WTC11 (cell line): Measurements from ENCODE around the gene MAMLD1. TPM values are rescaled to one million over a fixed set of nuclear protein-coding genes. Genes with fewer than 3 reads are reported as not detected.

ENCODE experiments used
- ATAC-seq: fragments of 200-7000 bp; cut with Tn5 transposase; 2 replicates; pipeline ENCODE4 v1.10.0; 2021; ENCODE audit warnings: mild to moderate bottlenecking, moderate library complexity
- CTCF ChIA-PET: fragments of 300-600 bp; sonication (Branson Sonifier 250); formaldehyde crosslinking; loops from one replicate; lab custom pipeline; 2021; ENCODE audit warnings: antibody characterized with exemption; lab: Charles Lee
- POLR2A ChIA-PET: fragments of 350-600 bp; sonication (Branson Sonifier 250); formaldehyde crosslinking; loops from one replicate; lab custom pipeline; 2021; ENCODE audit warnings: antibody characterized with exemption; lab: Charles Lee
- DNase-seq: peaks from one replicate; pipeline ENCODE4 v3.0.0; 2021; ENCODE audit warnings: low spot score
- H3K27ac Mint-ChIP-seq: 2 replicates; pipeline ENCODE4 v1.8.0; 2021; ENCODE audit warnings: mixed read lengths
- H3K27me3 Mint-ChIP-seq: 2 replicates; pipeline ENCODE4 v1.8.0; 2021; ENCODE audit warnings: low read depth, mild to moderate bottlenecking, moderate library complexity, mixed read lengths
- H3K36me3 Mint-ChIP-seq: 2 replicates; pipeline ENCODE4 v1.8.0; 2021; ENCODE audit warnings: mixed read lengths
- H3K4me1 Mint-ChIP-seq: 2 replicates; pipeline ENCODE4 v1.8.0; 2022; ENCODE audit warnings: mixed read lengths
- H3K4me3 Mint-ChIP-seq: 2 replicates; pipeline ENCODE4 v1.8.0; 2021; ENCODE audit warnings: mild to moderate bottlenecking, moderate library complexity, mixed read lengths
- H3K9me3 Mint-ChIP-seq: 2 replicates; pipeline ENCODE4 v1.8.0; 2021; ENCODE audit warnings: mixed read lengths
- CBFB ChIP-seq: sonication (generic); formaldehyde crosslinking; IDR thresholded peaks from 2 replicates; pipeline ENCODE4 v1.8.1; 2022; ENCODE audit warnings: mild to moderate bottlenecking, low read depth, missing genetic modification reagents
- CREM ChIP-seq: sonication (generic); formaldehyde crosslinking; IDR thresholded peaks from 2 replicates; pipeline ENCODE4 v1.8.1; 2022; ENCODE audit warnings: mild to moderate bottlenecking, missing genetic modification reagents, moderate library complexity
- MXD4 ChIP-seq: fragments of 250-450 bp; sonication (Bioruptor Pico); IDR thresholded peaks from 2 replicates; pipeline ENCODE4 v1.8.0; 2021; ENCODE audit warnings: mild to moderate bottlenecking, moderate library complexity, borderline replicate concordance
- NFYB ChIP-seq: sonication (generic); formaldehyde crosslinking; conservative IDR thresholded peaks from 2 replicates; pipeline ENCODE4 v1.8.0; 2022; ENCODE audit warnings: low read depth, missing genetic modification reagents
- OVOL2 ChIP-seq: fragments of 250-450 bp; sonication (Bioruptor Pico); IDR thresholded peaks from 2 replicates; pipeline ENCODE4 v1.9.0; 2021; ENCODE audit warnings: mild to moderate bottlenecking, borderline replicate concordance
- SMAD4 ChIP-seq: sonication (generic); formaldehyde crosslinking; IDR thresholded peaks from 2 replicates; pipeline ENCODE4 v1.8.0; 2022; ENCODE audit warnings: mild to moderate bottlenecking, missing genetic modification reagents
- TEAD1 ChIP-seq: sonication (generic); formaldehyde crosslinking; IDR thresholded peaks from 2 replicates; pipeline ENCODE4 v1.8.0; 2022; ENCODE audit warnings: mild to moderate bottlenecking, missing genetic modification reagents
- ZNF219 ChIP-seq: sonication (generic); formaldehyde crosslinking; IDR thresholded peaks from 2 replicates; pipeline ENCODE4 v1.8.0; 2023; ENCODE audit warnings: missing genetic modification reagents, mild to moderate bottlenecking, borderline replicate concordance
- ZNF232 ChIP-seq: sonication (generic); formaldehyde crosslinking; IDR thresholded peaks from 2 replicates; pipeline ENCODE4 v1.8.0; 2022; ENCODE audit warnings: mild to moderate bottlenecking, missing genetic modification reagents
- ZNF317 ChIP-seq: sonication (generic); formaldehyde crosslinking; IDR thresholded peaks from 2 replicates; pipeline ENCODE4 v1.8.1; 2023; ENCODE audit warnings: low read depth, mild to moderate bottlenecking, moderate library complexity, missing genetic modification reagents, borderline replicate concordance
- ZNF416 ChIP-seq: fragments of 250-450 bp; sonication (Bioruptor Pico); IDR thresholded peaks from 2 replicates; pipeline ENCODE4 v1.9.0; 2021; ENCODE audit warnings: mild to moderate bottlenecking, inconsistent platforms
- total RNA-seq: library from RNA; stranded (reverse); gene quantifications from 3 replicates; pipeline ENCODE4 v1.2.3, GENCODE V29; 2021
- TF ChIP-seq, protein P1 (sequence below): sonication (generic); formaldehyde crosslinking; IDR thresholded peaks from 2 replicates; pipeline ENCODE4 v1.8.1; 2022; ENCODE audit warnings: mild to moderate bottlenecking, moderate library complexity, missing genetic modification reagents
- TF ChIP-seq, protein P2 (sequence below): sonication (generic); formaldehyde crosslinking; IDR thresholded peaks from 2 replicates; pipeline ENCODE4 v1.8.0; 2022; ENCODE audit warnings: mild to moderate bottlenecking, missing genetic modification reagents
- TF ChIP-seq, protein P3 (sequence below): fragments of 250-450 bp; sonication (Bioruptor Pico); IDR thresholded peaks from 2 replicates; pipeline ENCODE4 v1.8.0; 2021; ENCODE audit warnings: mild to moderate bottlenecking
- TF ChIP-seq, protein P4 (sequence below): sonication (generic); formaldehyde crosslinking; IDR thresholded peaks from 2 replicates; pipeline ENCODE4 v1.8.0; 2022; ENCODE audit warnings: missing genetic modification reagents

The MAMLD1 gene
- total RNA-seq, 1 experiment from 2014 or later, result 0.35 TPM

DNA sequence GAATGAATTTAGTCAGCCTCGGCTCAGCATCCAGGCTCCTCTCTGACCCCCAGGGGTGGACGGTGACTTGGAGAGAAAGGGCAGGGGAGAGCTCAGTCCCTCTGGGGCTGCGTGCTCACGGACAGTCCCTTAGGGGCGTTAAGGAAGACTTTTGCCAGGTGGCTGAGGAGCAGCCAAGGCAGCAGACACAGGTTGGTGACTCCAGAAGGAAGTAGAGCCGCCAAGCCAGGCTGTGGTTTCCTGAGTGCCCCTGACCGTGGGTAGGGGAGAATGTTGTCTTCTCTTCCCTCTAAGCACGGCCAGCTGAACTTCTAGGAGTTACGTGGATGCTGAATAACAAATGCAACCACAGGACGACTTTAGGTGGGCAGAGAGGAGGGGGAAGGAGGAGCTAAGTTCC, 114.3 kb downstream of the MAMLD1 start (continued):
- TF ChIP-seq TEAD1 (CRISPR knock-in tag), result no peak
- TF ChIP-seq, all 79 proteins: peak for 0

DNA sequence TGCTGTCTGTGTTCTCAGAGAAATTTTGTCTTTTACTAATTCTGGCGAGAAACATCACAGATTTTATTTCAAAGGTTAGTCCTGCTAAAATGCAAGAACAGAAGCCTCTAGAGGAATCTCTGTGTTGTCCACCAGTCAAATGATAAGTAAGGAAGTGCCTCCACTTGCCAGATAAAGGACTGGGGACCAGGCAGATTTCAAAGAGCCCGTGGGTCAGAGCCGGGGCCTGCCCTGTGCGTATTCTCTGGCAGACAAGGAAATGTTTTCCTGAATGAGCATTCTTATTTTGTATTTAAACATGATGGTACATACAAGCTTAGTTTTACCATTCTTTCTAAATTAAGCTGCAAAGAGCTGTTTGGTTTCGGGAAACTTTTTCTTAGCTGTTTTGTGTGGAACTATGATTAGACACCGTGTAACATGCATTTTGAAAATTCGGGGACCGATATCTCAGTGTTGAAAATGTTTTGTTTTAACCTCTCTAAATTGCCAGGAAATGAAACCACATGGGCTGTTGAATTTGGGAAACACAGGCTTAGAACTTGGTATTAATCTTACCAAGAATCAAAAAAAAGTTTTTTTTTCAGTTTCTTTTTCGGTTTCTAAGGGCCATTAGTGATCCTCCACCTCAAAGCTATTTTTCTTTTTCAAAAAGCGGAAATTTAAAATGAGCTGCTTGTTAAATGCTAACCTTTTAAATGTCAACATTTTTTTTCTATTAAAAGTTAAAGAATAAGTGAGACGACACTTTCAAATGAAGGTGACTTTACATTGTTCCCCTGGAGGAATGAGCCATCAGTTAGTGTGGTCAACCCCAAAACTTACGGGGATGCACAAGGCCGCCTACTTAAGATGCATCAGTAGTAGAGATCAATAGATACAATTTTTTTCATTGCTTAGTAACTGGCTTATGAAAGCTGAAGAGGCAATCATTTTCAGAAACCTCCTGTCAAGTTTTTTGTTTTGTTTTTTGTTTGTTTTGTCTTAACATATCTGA, 115.7 kb downstream of the MAMLD1 start:
- H3K27me3 Mint-ChIP-seq, result no peaks in the 10 kb centered on the region; the same call in 1 of the 2 replicates
- DNase-seq (no peak), ATAC-seq (no peak)
- TF ChIP-seq MXD4 (CRISPR knock-in tag), result no peak
- TF ChIP-seq, protein P1, sequence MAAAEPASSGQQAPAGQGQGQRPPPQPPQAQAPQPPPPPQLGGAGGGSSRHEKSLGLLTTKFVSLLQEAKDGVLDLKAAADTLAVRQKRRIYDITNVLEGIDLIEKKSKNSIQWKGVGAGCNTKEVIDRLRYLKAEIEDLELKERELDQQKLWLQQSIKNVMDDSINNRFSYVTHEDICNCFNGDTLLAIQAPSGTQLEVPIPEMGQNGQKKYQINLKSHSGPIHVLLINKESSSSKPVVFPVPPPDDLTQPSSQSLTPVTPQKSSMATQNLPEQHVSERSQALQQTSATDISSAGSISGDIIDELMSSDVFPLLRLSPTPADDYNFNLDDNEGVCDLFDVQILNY (CRISPR knock-in tag), result no peak
- H3K27ac Mint-ChIP-seq, result no peak overlapping the region
- no peaks in the 10 kb centered on the region for H3K9me3 Mint-ChIP-seq
- 0 out of 2 replicates have a peak, but pooled peaks cover 3% of the 10 kb centered on the region for H3K4me1 Mint-ChIP-seq
- H3K4me3 Mint-ChIP-seq, result no peak overlapping the region
- CTCF ChIA-PET, result no interaction called here
- H3K36me3 Mint-ChIP-seq, result no peaks in the 10 kb centered on the region
- POLR2A ChIA-PET, result no interaction called here

DNA sequence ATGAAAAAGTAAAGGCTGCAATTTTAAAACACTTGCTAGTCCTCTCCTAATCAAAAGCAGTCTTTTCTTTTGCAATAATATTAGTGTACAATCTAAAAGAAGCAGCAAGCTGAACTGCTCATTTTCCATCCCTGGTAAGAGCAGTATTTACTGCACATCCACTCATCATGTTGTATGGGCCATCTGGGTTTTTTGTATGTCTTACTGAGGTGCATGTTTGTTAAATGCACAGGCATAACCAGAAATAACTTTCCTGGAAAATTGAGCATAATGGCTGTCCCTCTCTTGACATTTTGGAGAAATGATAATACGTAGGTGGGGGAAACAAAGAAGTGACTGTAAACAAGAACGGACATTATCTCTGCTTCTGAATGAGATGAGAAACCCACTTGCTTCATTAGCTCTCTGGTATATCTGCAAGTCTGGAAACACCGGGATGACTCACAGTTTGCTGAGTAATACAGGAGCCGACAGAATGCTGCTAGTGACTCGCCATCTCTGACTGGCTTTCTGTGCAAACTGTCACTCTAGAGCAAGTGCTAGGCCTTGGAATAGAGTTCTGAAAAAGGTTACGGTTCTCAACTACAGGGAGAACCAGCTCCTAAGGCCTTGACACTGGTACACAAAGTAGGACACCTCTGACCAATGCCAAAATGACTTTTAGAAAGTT, 119.6 kb downstream of the MAMLD1 start:
- no peak for DNase-seq
- Mint-ChIP-seq H3K4me3 (no peak overlapping the region), H3K27ac (no peak overlapping the region), H3K27me3 (no peaks in the 10 kb centered on the region; the same call in 1 of the 2 replicates), H3K9me3 (no peaks in the 10 kb centered on the region), H3K4me1 (peaks cover 11% of the 10 kb centered on the region), H3K36me3 (no peaks in the 10 kb centered on the region)
- no peak for ATAC-seq
- TF ChIP-seq CREM (CRISPR knock-in tag) (no peak), NFYB (CRISPR knock-in tag) (no peak), ZNF232 (CRISPR knock-in tag) (no peak), OVOL2 (no peak), ZNF219 (no peak), ZNF416 (no peak), ZNF317 (CRISPR knock-in tag) (no peak), SMAD4 (CRISPR knock-in tag) (no peak), CBFB (CRISPR knock-in tag) (no peak)
- TF ChIP-seq, protein P2, sequence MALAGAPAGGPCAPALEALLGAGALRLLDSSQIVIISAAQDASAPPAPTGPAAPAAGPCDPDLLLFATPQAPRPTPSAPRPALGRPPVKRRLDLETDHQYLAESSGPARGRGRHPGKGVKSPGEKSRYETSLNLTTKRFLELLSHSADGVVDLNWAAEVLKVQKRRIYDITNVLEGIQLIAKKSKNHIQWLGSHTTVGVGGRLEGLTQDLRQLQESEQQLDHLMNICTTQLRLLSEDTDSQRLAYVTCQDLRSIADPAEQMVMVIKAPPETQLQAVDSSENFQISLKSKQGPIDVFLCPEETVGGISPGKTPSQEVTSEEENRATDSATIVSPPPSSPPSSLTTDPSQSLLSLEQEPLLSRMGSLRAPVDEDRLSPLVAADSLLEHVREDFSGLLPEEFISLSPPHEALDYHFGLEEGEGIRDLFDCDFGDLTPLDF (CRISPR knock-in tag), result no peak
- TF ChIP-seq, protein P3, sequence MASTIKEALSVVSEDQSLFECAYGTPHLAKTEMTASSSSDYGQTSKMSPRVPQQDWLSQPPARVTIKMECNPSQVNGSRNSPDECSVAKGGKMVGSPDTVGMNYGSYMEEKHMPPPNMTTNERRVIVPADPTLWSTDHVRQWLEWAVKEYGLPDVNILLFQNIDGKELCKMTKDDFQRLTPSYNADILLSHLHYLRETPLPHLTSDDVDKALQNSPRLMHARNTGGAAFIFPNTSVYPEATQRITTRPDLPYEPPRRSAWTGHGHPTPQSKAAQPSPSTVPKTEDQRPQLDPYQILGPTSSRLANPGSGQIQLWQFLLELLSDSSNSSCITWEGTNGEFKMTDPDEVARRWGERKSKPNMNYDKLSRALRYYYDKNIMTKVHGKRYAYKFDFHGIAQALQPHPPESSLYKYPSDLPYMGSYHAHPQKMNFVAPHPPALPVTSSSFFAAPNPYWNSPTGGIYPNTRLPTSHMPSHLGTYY (CRISPR knock-in tag), result no peak
- TF ChIP-seq, protein P4, sequence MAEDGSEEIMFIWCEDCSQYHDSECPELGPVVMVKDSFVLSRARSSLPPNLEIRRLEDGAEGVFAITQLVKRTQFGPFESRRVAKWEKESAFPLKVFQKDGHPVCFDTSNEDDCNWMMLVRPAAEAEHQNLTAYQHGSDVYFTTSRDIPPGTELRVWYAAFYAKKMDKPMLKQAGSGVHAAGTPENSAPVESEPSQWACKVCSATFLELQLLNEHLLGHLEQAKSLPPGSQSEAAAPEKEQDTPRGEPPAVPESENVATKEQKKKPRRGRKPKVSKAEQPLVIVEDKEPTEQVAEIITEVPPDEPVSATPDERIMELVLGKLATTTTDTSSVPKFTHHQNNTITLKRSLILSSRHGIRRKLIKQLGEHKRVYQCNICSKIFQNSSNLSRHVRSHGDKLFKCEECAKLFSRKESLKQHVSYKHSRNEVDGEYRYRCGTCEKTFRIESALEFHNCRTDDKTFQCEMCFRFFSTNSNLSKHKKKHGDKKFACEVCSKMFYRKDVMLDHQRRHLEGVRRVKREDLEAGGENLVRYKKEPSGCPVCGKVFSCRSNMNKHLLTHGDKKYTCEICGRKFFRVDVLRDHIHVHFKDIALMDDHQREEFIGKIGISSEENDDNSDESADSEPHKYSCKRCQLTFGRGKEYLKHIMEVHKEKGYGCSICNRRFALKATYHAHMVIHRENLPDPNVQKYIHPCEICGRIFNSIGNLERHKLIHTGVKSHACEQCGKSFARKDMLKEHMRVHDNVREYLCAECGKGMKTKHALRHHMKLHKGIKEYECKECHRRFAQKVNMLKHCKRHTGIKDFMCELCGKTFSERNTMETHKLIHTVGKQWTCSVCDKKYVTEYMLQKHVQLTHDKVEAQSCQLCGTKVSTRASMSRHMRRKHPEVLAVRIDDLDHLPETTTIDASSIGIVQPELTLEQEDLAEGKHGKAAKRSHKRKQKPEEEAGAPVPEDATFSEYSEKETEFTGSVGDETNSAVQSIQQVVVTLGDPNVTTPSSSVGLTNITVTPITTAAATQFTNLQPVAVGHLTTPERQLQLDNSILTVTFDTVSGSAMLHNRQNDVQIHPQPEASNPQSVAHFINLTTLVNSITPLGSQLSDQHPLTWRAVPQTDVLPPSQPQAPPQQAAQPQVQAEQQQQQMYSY (CRISPR knock-in tag), result no peak
- ChIA-PET CTCF (no interaction called here), POLR2A (no interaction called here)
